ENCODE results near the gene MEI1. TPM values are rescaled to one million over a fixed set of nuclear protein-coding genes. Genes with fewer than 3 reads are reported as not detected.
A peak's percentile ranks its signal among the peaks of the same experiment; 100 is the strongest.

MEI1 gene
- total RNA-seq, 5 donors from 2014 or later (not counting 1 experiment from before 2014, with no cell fraction given) = 52.7 to 89.2 (median 72.9) TPM

DNA sequence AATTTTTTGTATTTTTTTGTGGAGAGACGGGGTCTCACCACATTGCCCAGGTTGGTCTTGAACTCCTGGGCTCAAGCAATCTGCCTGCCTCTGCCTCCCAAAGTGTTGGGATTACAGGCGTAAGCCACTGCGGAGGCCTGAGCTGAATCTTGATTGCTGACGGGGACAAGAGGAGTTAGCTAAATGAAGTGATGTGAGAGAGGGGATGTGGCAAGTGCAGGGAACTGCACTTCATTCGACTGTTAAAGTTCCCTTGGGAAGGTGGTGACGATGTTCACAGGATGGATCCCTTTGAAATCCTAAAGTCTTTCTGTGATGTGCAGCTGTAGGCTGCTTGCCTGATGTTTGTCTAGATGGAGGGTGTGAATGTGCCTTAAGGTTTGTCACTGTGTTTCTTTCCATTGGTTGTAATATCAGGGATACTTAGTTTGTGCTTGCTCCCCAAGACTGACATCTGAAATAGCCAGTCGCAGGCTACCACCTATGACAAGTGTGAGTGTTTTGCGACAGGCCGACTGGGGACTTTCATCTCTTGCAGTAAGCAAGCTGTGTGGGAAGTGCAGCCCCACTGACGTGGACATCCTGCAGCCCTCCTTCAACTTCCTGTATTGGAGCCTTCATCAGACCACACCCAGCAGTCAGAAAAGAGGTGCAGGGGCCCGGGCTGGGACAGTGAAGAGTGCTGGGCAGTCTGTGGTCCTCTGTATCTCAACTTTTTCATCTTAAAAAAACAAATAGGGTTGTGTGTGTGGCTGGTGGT, 81.6 kb downstream of the MEI1 start:
- Histone ChIP-seq H3K27ac (ENCODE audit: low read length) (peak overlapping the region; percentile 95), H3K4me3 (ENCODE audit: control insufficient read depth in 1 of 2, extremely low read depth in 1 of 2, low read length in 1 of 2) (peak overlapping the region; percentile 61 to 78), H3K4me1 (ENCODE audit: control insufficient read depth in 1 of 2, extremely low read depth in 1 of 2, insufficient read depth in 2 of 2, low read length in 2 of 2) (peaks cover 27 to 47% of the 10 kb centered on the region in 2 experiments), H3K27me3 (replicated peaks in 1 of 2; ENCODE audit: control insufficient read depth in 2 of 2, extremely low read depth in 1 of 2, insufficient read depth in 2 of 2, low read length in 1 of 2) (peaks cover 0 to 6% of the 10 kb centered on the region in 2 experiments), H3K9me3 (no peaks in the 10 kb centered on the region), H3K36me3 (ENCODE audit: control insufficient read depth in 2 of 2, extremely low read depth in 1 of 2, insufficient read depth in 1 of 2, low read length in 1 of 2) (peaks cover 0 to 9% of the 10 kb centered on the region in 2 donors)
- DNase-seq (peak; percentile 66 to 100 (median 96)), ATAC-seq (replicated peaks in 1 of 4) (peak; percentile 96 to 97 (median 96))
- Mint-ChIP-seq H3K27me3 (no peaks in the 10 kb centered on the region), H3K9me3 (no peaks in the 10 kb centered on the region), H3K27ac (peak overlapping the region; percentile 100), H3K4me1 (peaks cover 49 to 58% (median 56%) of the 10 kb centered on the region in 3 donors), H3K4me3 (peak overlapping the region; percentile 84 to 90 (median 84)), H3K36me3 (peaks cover 8% of the 10 kb centered on the region)
- POLR2A ChIA-PET = interaction anchor here (0.6 to 5.0 kb wide), 14 partner anchors 10 to 214 kb away, joined by 3 to 81 read pairs (median 4); partner anchors contain the start of genes CCDC134 (in 2 of the 2) and SREBF2 (in 2 of the 2)
- CTCF ChIA-PET = interaction anchor here (0.6 to 3.7 kb wide), 13 partner anchors 11 to 588 kb away, joined by 3 to 46 read pairs (median 5); partner anchors contain the start of genes CCDC134 (in 2 of the 2), MEI1 (in 1 of the 2) and SREBF2 (in 1 of the 2)
- WGBS (ENCODE audit: insufficient coverage) = 41% methylated on average over 9 of the region's 11 CpGs

DNA sequence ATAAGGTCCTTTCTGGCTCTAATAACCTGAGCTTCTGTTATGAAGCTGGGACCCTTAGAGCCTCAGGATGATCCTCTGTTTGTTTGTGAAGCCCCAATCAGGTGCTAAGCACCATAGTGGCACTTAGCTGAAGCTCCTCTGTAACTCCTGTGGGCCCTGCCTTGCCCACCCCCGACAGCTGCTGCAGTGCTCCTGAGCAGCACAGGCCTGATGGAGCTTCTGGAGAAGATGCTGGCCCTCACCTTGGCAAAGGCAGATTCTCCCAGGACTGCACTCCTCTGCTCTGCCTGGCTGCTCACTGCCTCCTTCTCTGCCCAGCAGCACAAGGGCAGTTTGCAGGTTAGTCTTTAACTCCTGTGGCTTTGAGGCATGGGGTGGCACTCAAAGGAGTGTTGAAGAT, 82.2 kb downstream of the MEI1 start:
- Mint-ChIP-seq H3K36me3 (peaks cover 5% of the 10 kb centered on the region), H3K9me3 (no peaks in the 10 kb centered on the region), H3K27me3 (no peaks in the 10 kb centered on the region), H3K4me1 (peaks cover 53 to 61% (median 58%) of the 10 kb centered on the region in 3 donors), H3K4me3 (peak overlapping the region; percentile 84 to 90 (median 84)), H3K27ac (peak overlapping the region; percentile 100)
- Histone ChIP-seq H3K36me3 (ENCODE audit: control insufficient read depth in 2 of 2, extremely low read depth in 1 of 2, insufficient read depth in 1 of 2, low read length in 1 of 2) (peaks cover 0 to 14% of the 10 kb centered on the region in 2 donors), H3K9me3 (no peaks in the 10 kb centered on the region), H3K4me3 (ENCODE audit: control insufficient read depth in 1 of 2, extremely low read depth in 1 of 2, low read length in 1 of 2) (peak overlapping the region; percentile 61 to 78), H3K27me3 (replicated peaks in 1 of 2; ENCODE audit: control insufficient read depth in 2 of 2, extremely low read depth in 1 of 2, insufficient read depth in 2 of 2, low read length in 1 of 2) (no peaks in the 10 kb centered on the region), H3K27ac (ENCODE audit: low read length) (peak overlapping the region; percentile 95), H3K4me1 (ENCODE audit: control insufficient read depth in 1 of 2, extremely low read depth in 1 of 2, insufficient read depth in 2 of 2, low read length in 2 of 2) (peaks cover 27 to 48% of the 10 kb centered on the region in 2 experiments)
- ATAC-seq (replicated peaks in 1 of 4) (peak; percentile 24 to 42 (median 36)), DNase-seq (peak in 7 of 35 experiments; percentile 6 to 23 (median 12))
- 0% methylated on average over 1 of the region's 1 CpG for WGBS (ENCODE audit: insufficient coverage)
- CTCF ChIA-PET = interaction anchor here (0.6 to 3.7 kb wide), 11 partner anchors 10 to 587 kb away, joined by 3 to 46 read pairs (median 5); partner anchors contain the start of genes CCDC134 (in 2 of the 2), MEI1 (in 1 of the 2) and SREBF2 (in 1 of the 2)
- POLR2A ChIA-PET = interaction anchor here (0.8 to 5.0 kb wide), 6 partner anchors 10 to 159 kb away, joined by 3 to 81 read pairs (median 4); partner anchors contain the start of gene CCDC134 (in 2 of the 2)

DNA sequence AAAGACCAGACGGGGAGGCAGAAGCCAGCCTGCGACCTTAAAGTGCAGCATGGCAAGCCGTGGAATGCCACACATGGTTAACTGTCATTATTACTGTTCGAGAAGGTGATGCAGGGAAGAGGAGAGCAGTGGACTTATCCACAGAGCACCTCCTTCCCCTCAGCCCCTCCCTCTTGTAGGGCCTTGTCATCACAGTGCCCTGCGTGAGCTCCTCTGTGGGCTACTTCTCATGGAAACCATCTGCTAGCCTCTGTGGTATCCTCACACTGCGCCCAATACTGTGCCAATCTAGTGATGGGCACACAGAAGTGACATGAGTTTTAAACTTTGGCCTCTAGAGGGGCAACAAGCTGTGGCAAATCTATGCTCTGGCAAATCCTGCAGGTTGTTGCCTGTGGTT, 83.0 kb downstream of the MEI1 start:
- Mint-ChIP-seq H3K4me1 (peaks cover 61 to 69% (median 65%) of the 10 kb centered on the region in 3 donors), H3K27me3 (no peaks in the 10 kb centered on the region), H3K4me3 (peak overlapping the region; percentile 84 to 90 (median 84)), H3K27ac (peak overlapping the region; percentile 100), H3K36me3 (peaks cover 10% of the 10 kb centered on the region), H3K9me3 (no peaks in the 10 kb centered on the region)
- H3K36me3 ChIP-seq (ENCODE audit: control insufficient read depth in 2 of 2, extremely low read depth in 1 of 2, insufficient read depth in 1 of 2, low read length in 1 of 2) = peaks cover 0 to 21% of the 10 kb centered on the region in 2 donors
- ChIA-PET CTCF (interaction anchor here in 1 of 2 donors (0.5 to 3.7 kb wide), 5 partner anchors 11 to 560 kb away, joined by 3 to 46 read pairs (median 15); partner anchors contain the start of gene CCDC134), POLR2A (interaction anchor here (0.6 to 5.0 kb wide), 8 partner anchors 17 to 726 kb away, joined by 3 to 81 read pairs (median 4); partner anchors contain the start of genes CCDC134 (in 2 of the 2) and CENPM (in 1 of the 2))
- ATAC-seq (replicated peaks in 1 of 4) (peak in 1 of 4 experiments; percentile 11), DNase-seq (peak in 8 of 35 experiments; percentile 3 to 48 (median 20))
- peak overlapping the region; percentile 95 for H3K27ac ChIP-seq (ENCODE audit: low read length)
- H3K4me1 ChIP-seq (ENCODE audit: control insufficient read depth in 1 of 2, extremely low read depth in 1 of 2, insufficient read depth in 2 of 2, low read length in 2 of 2) = peaks cover 27 to 53% of the 10 kb centered on the region in 2 experiments
- peak overlapping the region; percentile 17 to 61 for H3K4me3 ChIP-seq (ENCODE audit: control insufficient read depth in 1 of 2, extremely low read depth in 1 of 2, low read length in 1 of 2)
- H3K9me3 ChIP-seq = no peaks in the 10 kb centered on the region
- WGBS (ENCODE audit: insufficient coverage) = 28% methylated on average over 4 of the region's 6 CpGs
- no peaks in the 10 kb centered on the region for H3K27me3 ChIP-seq (replicated peaks in 1 of 2; ENCODE audit: control insufficient read depth in 2 of 2, extremely low read depth in 1 of 2, insufficient read depth in 2 of 2, low read length in 1 of 2)

DNA sequence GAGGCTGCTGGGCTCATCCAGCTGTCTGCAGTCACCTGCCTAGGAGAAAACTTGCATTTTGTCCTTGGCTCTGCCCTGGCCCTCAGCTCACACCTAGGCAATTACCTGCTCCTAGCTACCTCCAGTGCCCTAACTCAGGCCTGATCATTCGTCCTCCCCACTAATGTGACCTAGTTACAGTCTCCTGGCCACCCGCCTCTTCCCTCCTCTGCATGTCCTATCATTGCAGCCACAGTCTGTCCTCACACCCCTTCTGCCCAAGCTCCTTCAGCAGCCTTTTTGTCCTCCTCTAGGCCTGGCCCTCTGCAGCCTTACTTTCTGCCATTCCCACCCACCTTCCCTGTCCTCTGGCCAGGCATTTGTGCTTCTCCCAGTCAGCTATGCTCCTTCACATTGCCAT, 83.4 kb downstream of the MEI1 start:
- WGBS (ENCODE audit: insufficient coverage) = 39% methylated on average over 2 of the region's 2 CpGs
- peak overlapping the region; percentile 100 for H3K27ac Mint-ChIP-seq
- H3K4me1 Mint-ChIP-seq = peaks cover 66 to 67% (median 67%) of the 10 kb centered on the region in 3 donors
- peak overlapping the region; percentile 84 to 90 (median 84) for H3K4me3 Mint-ChIP-seq
- H3K9me3 Mint-ChIP-seq = no peaks in the 10 kb centered on the region
- H3K36me3 Mint-ChIP-seq = peaks cover 10% of the 10 kb centered on the region
- ChIA-PET CTCF (interaction anchor here in 1 of 2 donors (0.6 to 3.7 kb wide), 3 partner anchors 10 to 116 kb away, joined by 3 to 46 read pairs (median 15); partner anchors contain the start of gene CCDC134), POLR2A (interaction anchor here (0.6 to 5.0 kb wide), 5 partner anchors 17 to 726 kb away, joined by 3 to 81 read pairs (median 4); partner anchors contain the start of genes CCDC134 (in 2 of the 2) and CENPM (in 1 of the 2))
- Histone ChIP-seq H3K9me3 (no peaks in the 10 kb centered on the region), H3K27ac (ENCODE audit: low read length) (peak overlapping the region; percentile 95), H3K36me3 (ENCODE audit: control insufficient read depth in 2 of 2, extremely low read depth in 1 of 2, insufficient read depth in 1 of 2, low read length in 1 of 2) (peaks cover 0 to 25% of the 10 kb centered on the region in 2 donors), H3K4me3 (ENCODE audit: control insufficient read depth in 1 of 2, extremely low read depth in 1 of 2, low read length in 1 of 2) (peak overlapping the region in 1 of 2 donors; percentile 61), H3K27me3 (replicated peaks in 1 of 2; ENCODE audit: control insufficient read depth in 2 of 2, extremely low read depth in 1 of 2, insufficient read depth in 2 of 2, low read length in 1 of 2) (no peaks in the 10 kb centered on the region), H3K4me1 (ENCODE audit: control insufficient read depth in 1 of 2, extremely low read depth in 1 of 2, insufficient read depth in 2 of 2, low read length in 2 of 2) (peaks cover 27 to 56% of the 10 kb centered on the region in 2 experiments)
- no peak for ATAC-seq (replicated peaks in 1 of 4)
- DNase-seq = no peak
- H3K27me3 Mint-ChIP-seq = no peaks in the 10 kb centered on the region

DNA sequence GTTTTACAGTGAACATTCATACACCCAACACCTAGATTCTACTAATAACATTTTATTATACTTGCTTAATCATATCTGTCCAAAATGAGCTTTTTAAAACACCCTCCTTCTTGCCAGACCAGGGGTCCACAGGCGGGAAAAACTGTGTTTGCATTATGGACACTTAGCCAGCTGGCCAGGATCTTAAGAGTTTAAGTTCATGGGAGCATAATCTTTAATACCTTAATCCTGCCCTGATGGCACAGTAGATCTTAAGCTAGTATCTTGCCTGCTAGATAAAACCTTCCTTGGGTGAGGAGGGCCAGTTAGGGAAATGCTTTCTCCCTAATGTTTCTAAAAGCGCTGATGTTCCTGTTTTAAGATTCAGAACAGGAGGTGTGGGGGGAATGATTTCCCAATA, 88.0 kb downstream of the MEI1 start:
- Mint-ChIP-seq H3K36me3 (peaks cover 29% of the 10 kb centered on the region), H3K9me3 (no peaks in the 10 kb centered on the region), H3K4me3 (no peak overlapping the region), H3K4me1 (peaks cover 31 to 53% (median 52%) of the 10 kb centered on the region in 3 donors), H3K27me3 (no peaks in the 10 kb centered on the region), H3K27ac (peak overlapping the region; percentile 19 to 41)
- H3K4me3 ChIP-seq (ENCODE audit: control insufficient read depth in 1 of 2, extremely low read depth in 1 of 2, low read length in 1 of 2) = no peak overlapping the region
- DNase-seq (no peak), ATAC-seq (replicated peaks in 1 of 4) (no peak)
- ChIA-PET POLR2A (interaction anchor here (0.5 to 0.8 kb wide), 3 partner anchors 11 to 1138 kb away, joined by 3 to 6 read pairs (median 3); no protein-coding TSS in a partner anchor), CTCF (interaction anchor here in 1 of 2 donors (2.4 kb wide), 1 partner anchor 13 kb away, joined by 8 read pairs; the partner anchor contains the start of gene CCDC134)
- H3K27me3 ChIP-seq (replicated peaks in 1 of 2; ENCODE audit: control insufficient read depth in 2 of 2, extremely low read depth in 1 of 2, insufficient read depth in 2 of 2, low read length in 1 of 2) = no peaks in the 10 kb centered on the region
- H3K9me3 ChIP-seq = no peaks in the 10 kb centered on the region
- WGBS (ENCODE audit: insufficient coverage) = no CpG with 5 or more reads among the region's 2 CpGs
- peaks cover 2 to 34% of the 10 kb centered on the region in 2 experiments for H3K4me1 ChIP-seq (ENCODE audit: control insufficient read depth in 1 of 2, extremely low read depth in 1 of 2, insufficient read depth in 2 of 2, low read length in 2 of 2)
- H3K36me3 ChIP-seq (ENCODE audit: control insufficient read depth in 2 of 2, extremely low read depth in 1 of 2, insufficient read depth in 1 of 2, low read length in 1 of 2) = peaks cover 4 to 45% of the 10 kb centered on the region in 2 donors
- H3K27ac ChIP-seq (ENCODE audit: low read length) = no peak overlapping the region
